Activated CD4-positive, alpha-beta T cell treated with anti-CD3 and anti-CD28 coated beads, Interleukin-2, amount 50 U/mL, for 16 hours (primary cell): Measurements from ENCODE around the gene TRANK1.
"Not testable (repeated sequence)": the region's sequence is repeated elsewhere in the genome, so short reads cannot be mapped to it uniquely, and the experiment has no call there.

ENCODE experiments used
- DNase-seq: peaks from one replicate; pipeline ENCODE4 v3.0.0-alpha.2; 2020

The TRANK1 gene

GRCh38 chr3:36944641-36945270 is at the start of gene TRANK1:
Gene TRANK1, minus strand, starts transcription at chr3:36945054. Its CDS starts 245 bp downstream, at chr3:36944809.
- peak; percentile 67 for DNase-seq

GRCh38 chr3:36993326-36994283 is 48.8 kb upstream of the TRANK1 start, which contains the start of gene MLH1:
Gene MLH1, plus strand, starts transcription at chr3:36993518. Its CDS starts 30 bp downstream, at chr3:36993548.
- peak; percentile 93 for DNase-seq

GRCh38 chr3:36992806-36993325 is 48.0 kb upstream of the TRANK1 start, which contains the start of gene EPM2AIP1:
Gene EPM2AIP1, minus strand, starts transcription at chr3:36993131. Its CDS starts 54 bp downstream, at chr3:36993077.
- peak; percentile 100 for DNase-seq

GRCh38 chr3:36991923-36992805 is 47.3 kb upstream of the TRANK1 start:
- DNase-seq = peak; percentile 50

DNA sequence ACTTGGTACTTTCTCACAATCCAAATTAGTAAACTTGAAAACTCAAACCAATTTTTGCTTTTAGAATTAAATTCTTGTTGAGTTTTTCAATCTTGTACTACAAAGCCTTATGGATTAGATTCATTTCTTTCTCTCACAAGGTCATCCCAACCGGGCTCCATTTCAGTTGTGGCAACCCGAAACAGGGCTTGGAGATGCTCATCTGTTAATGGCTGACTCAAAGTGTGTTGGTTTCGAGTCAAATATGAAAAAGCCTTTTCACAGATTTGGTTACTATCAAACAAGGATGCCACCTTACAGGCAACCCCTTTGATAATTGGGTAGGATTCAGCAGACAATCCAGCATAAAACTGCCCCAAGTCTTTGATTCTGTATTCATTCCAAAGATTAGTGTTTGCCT is 46.3 kb upstream of the TRANK1 start:
- peak; percentile 89 for DNase-seq

GRCh38 chr3:36989568-36989967 is 44.7 kb upstream of the TRANK1 start:
- DNase-seq = no peak

- DNase-seq = no peak
These were observed 44.2 kb upstream of the TRANK1 start for GRCh38 chr3:36989005-36989404.

- DNase-seq = peak; percentile 47
These were observed 43.5 kb upstream of the TRANK1 start for GRCh38 chr3:36988356-36988755.

DNA sequence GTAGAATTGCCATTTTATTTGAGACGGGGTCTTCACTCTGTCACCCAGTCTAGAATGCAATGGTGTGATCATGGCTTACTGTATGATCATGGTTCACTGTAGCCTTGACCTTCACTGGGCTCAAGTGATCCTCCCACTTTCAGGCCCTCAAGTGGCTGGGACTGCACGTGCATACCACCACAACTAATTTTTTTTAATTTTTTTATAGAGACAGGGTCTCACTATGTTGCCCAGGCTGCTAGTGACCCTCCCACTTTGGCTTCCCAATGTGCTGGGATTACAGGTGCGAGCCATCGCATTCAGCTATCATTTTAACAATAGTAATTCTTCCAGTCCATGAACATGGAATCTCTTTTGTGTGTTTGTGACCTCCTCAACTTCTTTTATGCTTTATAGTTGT is 36.2 kb upstream of the TRANK1 start:
- no peak for DNase-seq

GRCh38 chr3:36973139-36973538 is 28.3 kb upstream of the TRANK1 start:
- DNase-seq = no peak

- no peak for DNase-seq
These were observed 27.3 kb upstream of the TRANK1 start for GRCh38 chr3:36972163-36972562.

DNA sequence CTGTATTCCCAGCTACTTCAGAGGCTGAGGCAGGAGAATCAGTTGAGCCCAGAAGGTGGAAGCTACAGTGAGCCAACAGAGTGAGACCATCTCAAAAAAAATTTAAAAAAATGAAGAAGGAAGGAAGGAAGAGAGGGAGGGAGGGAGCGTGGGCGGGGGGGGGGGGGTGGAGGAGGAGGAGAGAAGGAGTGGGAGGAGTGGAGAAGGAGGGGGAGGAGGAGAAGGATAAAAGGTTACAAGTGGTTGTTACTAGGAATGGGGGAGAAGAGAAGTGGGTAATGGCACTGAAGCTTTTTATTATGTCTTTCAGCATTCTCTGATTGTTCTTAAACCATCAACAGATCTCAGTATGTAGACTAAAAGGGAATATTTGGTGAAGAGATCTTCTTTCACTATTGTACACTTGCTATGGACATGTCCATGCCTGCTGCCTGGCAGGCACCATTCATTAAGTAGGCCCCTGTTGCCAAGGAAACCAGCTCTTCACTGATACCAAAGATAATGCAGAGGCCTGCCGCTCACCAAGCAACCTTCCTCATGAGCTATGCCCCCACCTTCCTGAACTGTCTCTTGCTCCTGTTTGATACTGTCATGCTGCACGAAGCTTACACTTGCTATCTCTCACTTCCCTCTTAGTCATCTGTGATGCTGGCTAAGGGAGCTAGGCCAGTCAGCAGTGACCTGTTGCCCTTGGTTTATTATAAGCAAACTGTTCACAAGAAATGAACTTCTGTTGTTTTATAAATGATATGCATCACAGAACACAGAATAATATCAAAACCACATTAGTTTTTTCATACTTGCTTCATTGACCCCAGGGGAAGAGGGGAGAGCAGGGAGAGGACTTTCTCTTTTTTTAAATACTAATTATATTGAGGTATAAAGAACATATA is 24.9 kb upstream of the TRANK1 start:
- peak; percentile 50 for DNase-seq

- no peak for DNase-seq
These were observed 24.2 kb upstream of the TRANK1 start for GRCh38 chr3:36969085-36969484.

- no peak for DNase-seq
These were observed 20.6 kb upstream of the TRANK1 start for GRCh38 chr3:36965440-36965839.

GRCh38 chr3:36964817-36965216 is 20.0 kb upstream of the TRANK1 start:
- DNase-seq = no peak

- no peak for DNase-seq
These were observed 19.5 kb upstream of the TRANK1 start for GRCh38 chr3:36964331-36964730.

GRCh38 chr3:36963008-36963407 is 18.2 kb upstream of the TRANK1 start:
- DNase-seq = not testable (repeated sequence)

GRCh38 chr3:36960502-36960901 is 15.6 kb upstream of the TRANK1 start:
- no peak for DNase-seq

DNA sequence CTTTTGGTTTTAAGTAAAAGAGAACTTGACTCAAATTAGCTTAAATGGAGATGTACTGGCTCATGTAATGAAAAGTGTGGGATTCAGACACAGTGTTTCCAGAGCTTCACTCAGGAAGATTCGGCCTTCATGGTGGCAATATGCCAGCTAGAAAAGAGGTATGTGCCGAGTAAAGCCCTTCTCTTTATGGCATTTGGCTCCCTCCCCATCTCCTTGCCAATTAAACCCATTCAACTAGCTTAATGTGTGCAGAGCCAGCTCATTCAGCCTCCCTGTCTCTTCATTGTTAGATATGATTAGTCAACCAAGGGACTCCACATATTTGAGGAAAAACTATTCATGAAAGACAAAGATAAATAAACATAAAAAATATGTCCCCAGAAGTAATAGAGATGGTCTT is 15.0 kb upstream of the TRANK1 start:
- DNase-seq = no peak

DNA sequence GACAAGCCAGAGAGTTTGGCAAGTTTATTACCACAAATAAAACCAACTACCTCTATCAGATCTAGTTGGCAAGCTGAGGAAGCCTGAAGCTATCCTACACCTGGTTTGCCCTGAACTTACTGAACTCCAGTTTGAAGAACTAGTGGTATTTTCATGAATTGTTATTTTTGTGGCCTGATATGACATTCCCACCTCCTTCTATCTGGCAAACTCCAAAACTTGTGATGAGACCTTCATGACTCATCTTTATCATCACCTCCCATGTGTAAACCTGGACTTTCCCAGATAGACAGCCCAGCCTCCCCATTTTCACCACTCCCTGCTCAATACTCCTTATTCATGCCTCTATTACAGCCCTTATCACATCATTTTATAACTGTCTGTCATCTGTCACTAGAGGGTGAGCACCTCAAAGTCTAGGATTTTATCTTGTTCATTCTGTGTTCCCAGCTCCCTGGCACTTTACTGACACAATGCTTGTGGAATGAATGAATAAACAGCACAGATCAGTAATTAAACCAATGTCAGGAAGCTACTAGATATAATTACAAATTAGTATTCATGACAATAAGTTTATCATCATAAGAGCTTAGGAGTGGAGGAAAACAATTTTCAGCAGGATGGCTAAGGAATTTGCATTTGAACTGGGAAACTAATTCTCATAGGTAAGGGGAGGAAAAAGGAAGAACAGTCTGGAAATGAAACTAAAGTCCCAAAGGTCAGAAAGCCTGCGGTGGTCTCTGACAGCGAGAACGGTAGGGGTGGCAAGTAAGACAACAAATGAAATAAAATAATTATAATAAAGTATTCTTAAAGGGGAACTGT is 13.2 kb upstream of the TRANK1 start:
- DNase-seq = no peak

DNA sequence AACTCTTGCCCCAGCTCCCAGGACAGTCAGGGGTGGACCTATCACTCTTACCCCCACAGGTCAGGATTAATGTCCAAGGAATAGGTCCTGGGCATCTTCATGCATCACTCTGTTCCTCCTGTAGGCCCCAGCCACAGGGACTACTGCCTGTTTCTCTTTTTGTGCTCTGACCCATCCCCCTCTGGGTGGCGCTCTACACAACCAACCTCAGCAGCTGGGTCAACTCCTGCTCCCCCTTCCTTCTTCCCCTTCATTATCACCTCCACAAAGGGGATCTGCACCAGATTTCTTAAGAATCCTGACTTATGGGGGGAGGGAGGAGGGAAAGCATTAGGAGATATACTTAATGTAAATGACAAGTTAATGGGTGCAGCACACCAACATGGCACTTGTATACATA is 12.2 kb upstream of the TRANK1 start:
- DNase-seq = no peak
